ENCODE data around the gene DOCK9. TPM values are rescaled to one million over a fixed set of nuclear protein-coding genes. Genes with fewer than 3 reads are reported as not detected.

The DOCK9 gene
- total RNA-seq, 1 donor from 2014 or later = 45.9 TPM

DNA sequence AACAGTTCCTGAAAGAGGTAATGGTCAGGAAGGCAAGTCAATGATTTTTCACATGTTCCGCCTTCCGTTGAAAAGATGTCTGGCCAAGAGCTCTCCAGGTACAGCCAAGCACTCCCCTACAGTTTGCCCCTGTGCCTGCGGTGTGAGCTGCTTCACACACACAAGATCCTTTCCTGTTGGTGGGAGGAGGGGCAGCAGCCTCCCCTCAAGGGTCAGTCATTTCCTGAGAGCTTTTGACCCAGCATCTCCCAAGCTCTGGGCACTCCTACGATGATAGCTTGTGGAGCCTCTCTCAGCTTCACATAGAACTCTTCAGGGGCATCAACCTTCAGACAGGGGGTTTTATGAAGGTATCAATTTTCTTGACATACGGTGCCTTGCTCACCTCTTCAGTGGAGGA is 86.9 kb downstream of the DOCK9 start:
- Mint-ChIP-seq H3K4me3 (ENCODE audit: unreplicated experiment) (no peak overlapping the region), H3K27me3 (ENCODE audit: low read depth) (no peaks in the 10 kb centered on the region), H3K4me1 (ENCODE audit: low read depth) (no peaks in the 10 kb centered on the region), H3K36me3 (ENCODE audit: low read depth) (peaks cover 14% of the 10 kb centered on the region), H3K27ac (ENCODE audit: unreplicated experiment) (no peak overlapping the region), H3K9me3 (ENCODE audit: low read depth) (no peaks in the 10 kb centered on the region)
- TF ChIP-seq, protein P1, sequence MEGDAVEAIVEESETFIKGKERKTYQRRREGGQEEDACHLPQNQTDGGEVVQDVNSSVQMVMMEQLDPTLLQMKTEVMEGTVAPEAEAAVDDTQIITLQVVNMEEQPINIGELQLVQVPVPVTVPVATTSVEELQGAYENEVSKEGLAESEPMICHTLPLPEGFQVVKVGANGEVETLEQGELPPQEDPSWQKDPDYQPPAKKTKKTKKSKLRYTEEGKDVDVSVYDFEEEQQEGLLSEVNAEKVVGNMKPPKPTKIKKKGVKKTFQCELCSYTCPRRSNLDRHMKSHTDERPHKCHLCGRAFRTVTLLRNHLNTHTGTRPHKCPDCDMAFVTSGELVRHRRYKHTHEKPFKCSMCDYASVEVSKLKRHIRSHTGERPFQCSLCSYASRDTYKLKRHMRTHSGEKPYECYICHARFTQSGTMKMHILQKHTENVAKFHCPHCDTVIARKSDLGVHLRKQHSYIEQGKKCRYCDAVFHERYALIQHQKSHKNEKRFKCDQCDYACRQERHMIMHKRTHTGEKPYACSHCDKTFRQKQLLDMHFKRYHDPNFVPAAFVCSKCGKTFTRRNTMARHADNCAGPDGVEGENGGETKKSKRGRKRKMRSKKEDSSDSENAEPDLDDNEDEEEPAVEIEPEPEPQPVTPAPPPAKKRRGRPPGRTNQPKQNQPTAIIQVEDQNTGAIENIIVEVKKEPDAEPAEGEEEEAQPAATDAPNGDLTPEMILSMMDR (IDR thresholded peaks at IDR 0.05) = no peak
- DNase-seq (ENCODE audit: low spot score) = no peak

DNA sequence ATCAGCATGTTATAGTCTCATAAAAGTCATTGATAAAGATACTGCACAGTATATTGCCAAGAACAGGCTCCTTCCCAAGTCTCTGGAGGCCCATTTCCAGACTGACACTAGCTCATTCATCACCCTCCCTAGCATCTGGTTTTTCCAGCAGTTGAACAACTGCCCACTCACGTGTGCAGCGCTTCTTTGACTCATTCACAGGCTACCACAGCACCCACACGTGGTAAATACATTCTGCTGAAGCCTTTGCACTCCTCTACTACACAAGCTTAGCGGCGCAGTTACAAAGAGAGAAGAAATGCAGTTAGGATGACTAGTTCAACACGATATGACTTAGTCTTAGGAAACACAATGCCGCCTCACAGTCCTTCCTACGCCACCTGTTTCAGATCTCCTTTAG is 87.7 kb downstream of the DOCK9 start:
- Mint-ChIP-seq H3K4me1 (ENCODE audit: low read depth) (no peaks in the 10 kb centered on the region), H3K9me3 (ENCODE audit: low read depth) (no peaks in the 10 kb centered on the region), H3K36me3 (ENCODE audit: low read depth) (peaks cover 18% of the 10 kb centered on the region), H3K4me3 (ENCODE audit: unreplicated experiment) (no peak overlapping the region), H3K27ac (ENCODE audit: unreplicated experiment) (no peak overlapping the region), H3K27me3 (ENCODE audit: low read depth) (no peaks in the 10 kb centered on the region)
- TF ChIP-seq, protein P1 (IDR thresholded peaks at IDR 0.05) = no peak
- DNase-seq (ENCODE audit: low spot score) = no peak

DNA sequence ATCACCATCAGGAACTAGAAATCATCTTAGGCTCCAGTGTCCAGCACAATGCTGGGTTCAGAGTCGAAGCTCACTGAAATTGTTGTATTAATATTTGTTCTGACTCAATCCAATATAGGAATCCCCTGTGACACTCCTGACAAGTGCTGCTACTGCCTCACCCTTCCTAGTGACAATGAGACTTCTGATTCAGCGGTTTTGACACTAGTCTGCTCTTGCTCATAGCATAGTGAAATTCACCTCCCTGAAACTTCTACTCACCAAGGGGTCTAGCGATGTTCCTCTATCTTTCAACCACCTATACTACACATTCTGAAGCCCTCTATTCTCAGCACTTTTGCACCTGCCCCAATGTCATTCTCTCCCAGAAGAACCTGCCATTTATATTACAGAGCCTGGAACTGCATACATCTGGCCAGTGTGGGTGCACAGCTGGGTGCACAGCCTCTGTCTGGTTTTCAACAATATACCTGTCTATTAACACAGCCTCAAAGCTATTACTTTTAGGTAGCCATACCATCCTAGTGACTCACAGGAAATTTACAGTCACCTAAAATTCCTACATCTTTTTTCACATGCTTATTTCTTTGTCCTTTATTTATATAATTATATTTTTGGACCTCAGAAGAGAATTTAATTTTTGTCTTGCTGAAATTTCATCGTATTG is 88.3 kb downstream of the DOCK9 start:
- H3K27ac Mint-ChIP-seq (ENCODE audit: unreplicated experiment) = no peak overlapping the region
- H3K9me3 Mint-ChIP-seq (ENCODE audit: low read depth) = no peaks in the 10 kb centered on the region
- no peaks in the 10 kb centered on the region for H3K27me3 Mint-ChIP-seq (ENCODE audit: low read depth)
- peaks cover 21% of the 10 kb centered on the region for H3K36me3 Mint-ChIP-seq (ENCODE audit: low read depth)
- H3K4me3 Mint-ChIP-seq (ENCODE audit: unreplicated experiment) = no peak overlapping the region
- no peaks in the 10 kb centered on the region for H3K4me1 Mint-ChIP-seq (ENCODE audit: low read depth)
- DNase-seq (ENCODE audit: low spot score) = no peak
- TF ChIP-seq, protein P1 (IDR thresholded peaks at IDR 0.05) = no peak

DNA sequence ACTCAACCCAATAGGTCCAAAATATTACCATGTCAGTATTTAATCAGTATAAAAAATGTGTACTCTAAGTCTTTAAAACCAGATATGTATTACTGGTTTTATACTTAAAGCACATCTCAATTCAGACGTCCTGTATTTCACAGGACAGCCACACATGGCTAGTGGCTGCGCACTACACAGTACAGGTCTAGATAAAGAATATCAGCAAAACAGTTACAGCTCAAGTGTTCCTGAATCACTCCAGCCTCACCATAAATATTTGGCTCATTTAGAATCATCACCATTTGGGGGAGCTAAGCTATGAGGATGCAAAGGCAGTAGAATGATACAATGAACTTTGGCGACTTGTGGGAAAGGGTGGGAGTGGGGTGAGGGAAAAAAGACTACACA is 89.0 kb downstream of the DOCK9 start:
- Mint-ChIP-seq H3K27me3 (ENCODE audit: low read depth) (no peaks in the 10 kb centered on the region), H3K9me3 (ENCODE audit: low read depth) (no peaks in the 10 kb centered on the region), H3K27ac (ENCODE audit: unreplicated experiment) (no peak overlapping the region), H3K36me3 (ENCODE audit: low read depth) (peaks cover 25% of the 10 kb centered on the region), H3K4me3 (ENCODE audit: unreplicated experiment) (no peak overlapping the region), H3K4me1 (ENCODE audit: low read depth) (no peaks in the 10 kb centered on the region)
- TF ChIP-seq, protein P1 (IDR thresholded peaks at IDR 0.05) = no peak
- no peak for DNase-seq (ENCODE audit: low spot score)

DNA sequence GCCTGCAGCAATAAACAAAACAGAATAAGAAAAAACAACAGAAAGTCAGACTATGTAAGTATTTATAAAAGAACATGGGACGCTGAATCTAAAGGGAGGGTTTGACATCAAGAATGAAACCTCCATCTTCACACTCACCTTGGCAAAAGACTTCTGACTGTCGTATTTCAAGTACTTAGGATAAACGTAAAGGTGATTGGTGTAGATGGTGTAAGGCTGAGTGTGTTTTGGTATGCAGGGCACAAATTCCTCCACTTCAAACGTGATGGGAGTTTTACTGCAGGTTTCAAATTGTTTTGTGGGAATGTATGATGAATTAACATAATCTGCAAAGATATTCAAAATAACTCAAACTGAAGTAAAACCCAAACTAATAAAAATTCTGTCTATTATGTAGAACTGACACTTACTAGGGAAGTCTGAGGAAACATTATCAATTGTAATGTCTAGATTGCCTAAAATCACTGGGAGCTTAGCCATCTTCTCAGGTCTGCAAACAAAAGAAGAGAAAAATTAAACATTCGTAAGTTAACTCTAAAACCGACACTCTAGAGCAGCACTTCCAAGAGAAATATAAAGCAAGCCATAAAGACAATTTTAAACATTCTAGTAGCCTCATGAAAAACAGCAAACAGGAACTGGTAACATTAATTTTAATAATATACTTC is 89.5 kb downstream of the DOCK9 start:
- no peak for DNase-seq (ENCODE audit: low spot score)
- H3K4me1 Mint-ChIP-seq (ENCODE audit: low read depth) = no peaks in the 10 kb centered on the region
- H3K4me3 Mint-ChIP-seq (ENCODE audit: unreplicated experiment) = no peak overlapping the region
- H3K27me3 Mint-ChIP-seq (ENCODE audit: low read depth) = no peaks in the 10 kb centered on the region
- no peak overlapping the region for H3K27ac Mint-ChIP-seq (ENCODE audit: unreplicated experiment)
- peaks cover 27% of the 10 kb centered on the region for H3K36me3 Mint-ChIP-seq (ENCODE audit: low read depth)
- no peaks in the 10 kb centered on the region for H3K9me3 Mint-ChIP-seq (ENCODE audit: low read depth)
- TF ChIP-seq, protein P1 (IDR thresholded peaks at IDR 0.05) = no peak
